BLaER1 (cell line): ENCODE data around the gene RPS26.

Experiments used
- H3K27ac ChIP-seq: shearing (Covaris generic); formaldehyde crosslinking; 2 replicates; pipeline ENCODE4 v1.8.1; 2022
- H3K27me3 ChIP-seq: shearing (Covaris generic); formaldehyde crosslinking; 2 replicates; pipeline ENCODE4 v1.8.1; 2022
- H3K36me3 ChIP-seq: shearing (Covaris generic); formaldehyde crosslinking; 2 replicates; pipeline ENCODE4 v1.8.1; 2022
- H3K4me1 ChIP-seq: shearing (Covaris generic); formaldehyde crosslinking; 2 replicates; pipeline ENCODE4 v1.8.1; 2022
- H3K4me2 ChIP-seq: shearing (Covaris generic); formaldehyde crosslinking; 2 replicates; pipeline ENCODE4 v1.8.1; 2022
- H3K4me3 ChIP-seq: shearing (Covaris generic); formaldehyde crosslinking; 2 replicates; pipeline ENCODE4 v1.8.1; 2022
- H3K9ac ChIP-seq: shearing (Covaris generic); formaldehyde crosslinking; 2 replicates; pipeline ENCODE4 v1.8.1; 2022
- H3K9me3 ChIP-seq: shearing (Covaris generic); formaldehyde crosslinking; 2 replicates; pipeline ENCODE4 v1.8.1; 2022
- H4K20me1 ChIP-seq: shearing (Covaris generic); formaldehyde crosslinking; 2 replicates; pipeline ENCODE4 v1.8.1; 2022
- Cebpa-rat ChIP-seq: shearing (Covaris generic); IDR thresholded peaks from 2 replicates; pipeline ENCODE4 v1.8.1; 2022

RPS26 gene

DNA sequence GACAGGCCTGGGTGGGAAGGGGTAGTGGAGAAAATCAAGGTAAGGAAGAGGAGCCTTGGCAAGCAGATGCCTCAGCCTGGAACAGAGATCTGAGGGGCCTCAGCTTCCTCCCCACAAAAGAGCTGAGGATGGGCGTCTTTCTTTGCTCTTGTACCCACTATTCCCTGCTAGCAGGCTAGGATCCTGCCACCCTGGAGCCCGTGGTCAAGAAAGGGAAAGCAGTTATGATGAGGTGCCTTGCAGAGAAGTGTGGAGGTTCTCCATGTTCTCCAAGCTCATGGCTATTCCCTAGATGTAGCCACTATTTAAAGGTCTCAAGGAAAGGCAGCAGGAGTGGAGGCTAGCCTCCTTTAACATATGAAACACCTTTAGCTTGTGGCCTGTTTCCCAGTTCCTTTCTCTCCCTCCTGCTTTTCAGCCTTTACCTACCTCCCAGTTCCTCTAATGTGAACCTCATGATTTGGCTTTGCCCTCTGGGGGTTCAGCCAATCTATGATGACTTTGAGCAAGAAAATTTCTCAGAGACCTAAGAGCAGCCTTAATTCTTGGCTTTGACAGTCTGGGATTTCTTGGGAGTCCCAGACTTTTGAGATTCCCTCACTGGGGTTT, 19.7 kb upstream of the RPS26 start:
- Histone ChIP-seq H3K4me3 (peak overlapping the region; percentile 69), H3K27ac (peak overlapping the region; percentile 81), H3K9me3 (no peaks in the 10 kb centered on the region), H3K36me3 (peaks cover 26% of the 10 kb centered on the region), H3K4me2 (peak overlapping the region; percentile 90), H3K27me3 (no peaks in the 10 kb centered on the region), H3K4me1 (peaks cover 40% of the 10 kb centered on the region), H4K20me1 (no peaks in the 10 kb centered on the region), H3K9ac (peak overlapping the region; percentile 81)
- TF ChIP-seq Cebpa-rat: no peak

DNA sequence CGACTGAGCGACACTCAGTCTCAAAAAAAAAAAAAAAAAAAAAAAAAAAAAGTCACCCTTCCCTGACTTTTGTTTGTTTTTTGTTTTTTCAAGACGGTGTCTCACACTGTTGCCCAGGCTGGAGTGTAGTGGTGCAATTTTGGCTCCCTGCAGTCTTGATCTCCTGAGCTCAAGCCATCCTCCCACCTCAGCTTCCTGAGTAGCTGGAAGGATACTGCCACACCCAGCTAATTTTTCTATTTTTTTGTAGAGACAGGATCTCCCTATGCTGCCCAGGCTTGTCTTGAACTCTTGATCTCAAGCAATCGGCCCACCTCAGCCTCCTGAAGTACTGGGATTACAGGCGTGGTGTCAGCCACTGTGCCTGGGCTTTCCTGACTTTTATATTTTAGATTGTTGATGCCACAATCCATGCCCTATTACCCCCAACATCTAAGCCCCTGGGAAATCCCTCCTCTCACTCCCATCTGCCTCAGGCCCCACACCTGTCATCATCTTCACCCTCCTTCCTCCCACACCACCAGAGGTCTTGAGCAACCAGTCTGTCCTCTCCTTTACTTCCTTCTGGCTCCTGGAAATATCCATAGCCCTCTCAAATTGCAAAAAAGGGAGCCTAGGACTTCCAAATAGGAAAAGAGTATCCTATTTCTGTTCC, 13.1 kb upstream of the RPS26 start:
- Histone ChIP-seq H3K9me3 (no peaks in the 10 kb centered on the region), H3K27me3 (no peaks in the 10 kb centered on the region), H4K20me1 (no peaks in the 10 kb centered on the region), H3K9ac (0 out of 2 replicates have a peak overlapping the region, but pooled peaks have one; percentile 3), H3K4me1 (peaks cover 8% of the 10 kb centered on the region), H3K4me2 (no peak overlapping the region), H3K4me3 (no peak overlapping the region), H3K36me3 (peaks cover 78% of the 10 kb centered on the region), H3K27ac (no peak overlapping the region)
- no peak for TF ChIP-seq Cebpa-rat

DNA sequence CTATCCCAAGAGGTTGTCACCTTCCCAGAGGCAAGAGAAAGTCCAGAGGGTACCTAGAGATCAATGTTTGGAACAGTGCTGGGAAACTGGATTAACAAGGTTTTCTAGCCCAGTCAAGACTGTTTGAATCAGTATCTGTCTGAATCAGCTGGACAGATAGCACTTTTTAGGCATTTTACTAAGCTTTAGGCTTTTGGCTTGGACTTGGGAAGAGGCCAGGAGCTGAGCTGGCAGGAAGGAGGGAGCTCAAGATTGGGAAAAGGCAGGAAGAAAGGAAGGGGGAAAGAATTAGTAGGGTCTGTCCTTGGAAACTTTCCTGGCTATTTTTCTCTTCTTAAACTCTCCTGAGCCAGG, 12.6 kb upstream of the RPS26 start:
- no peak overlapping the region for H3K4me3 ChIP-seq
- H3K4me2 ChIP-seq: no peak overlapping the region
- peaks cover 7% of the 10 kb centered on the region; the same call in 1 of the 2 replicates for H3K4me1 ChIP-seq
- H3K27ac ChIP-seq: no peak overlapping the region
- H3K9me3 ChIP-seq: no peaks in the 10 kb centered on the region
- H3K9ac ChIP-seq: 0 out of 2 replicates have a peak overlapping the region, but pooled peaks have one; percentile 3
- no peaks in the 10 kb centered on the region for H4K20me1 ChIP-seq
- peaks cover 83% of the 10 kb centered on the region for H3K36me3 ChIP-seq
- H3K27me3 ChIP-seq: no peaks in the 10 kb centered on the region
- no peak for TF ChIP-seq Cebpa-rat

DNA sequence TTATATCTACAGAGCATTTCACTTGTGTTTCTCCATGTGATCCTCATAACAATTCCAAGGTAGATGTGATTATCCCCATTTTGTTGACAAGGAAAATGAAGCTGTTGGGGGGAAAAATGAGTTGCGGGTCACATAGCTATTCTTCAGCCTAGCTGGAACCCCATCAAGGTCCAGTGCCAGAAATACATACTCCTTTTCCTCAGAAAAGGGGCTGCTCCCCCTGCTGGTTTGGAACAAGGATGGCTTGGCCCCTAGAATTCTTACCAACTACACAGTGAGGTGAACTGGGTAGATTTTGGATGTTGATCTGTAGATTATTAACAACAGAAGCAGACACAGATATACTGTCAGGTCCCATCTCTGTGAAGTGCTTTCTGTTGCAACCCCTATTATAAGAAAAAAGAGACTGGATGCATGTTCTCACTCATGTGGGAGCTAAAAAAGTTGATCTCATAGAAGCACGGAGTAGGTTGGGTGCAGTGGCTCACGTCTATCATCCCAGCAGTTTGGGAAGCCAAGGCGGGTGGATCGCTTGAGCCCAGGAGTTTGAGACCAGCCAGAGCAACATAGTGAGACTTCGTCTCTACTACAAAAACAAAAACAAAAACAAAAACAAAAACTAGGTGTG, 11.9 kb upstream of the RPS26 start:
- H3K4me3 ChIP-seq: no peak overlapping the region
- no peaks in the 10 kb centered on the region for H3K9me3 ChIP-seq
- peaks cover 85% of the 10 kb centered on the region for H3K36me3 ChIP-seq
- H3K9ac ChIP-seq: no peak overlapping the region
- H3K27ac ChIP-seq: no peak overlapping the region
- no peak for TF ChIP-seq Cebpa-rat
- H3K27me3 ChIP-seq: no peaks in the 10 kb centered on the region
- no peak overlapping the region for H3K4me2 ChIP-seq
- H4K20me1 ChIP-seq: no peaks in the 10 kb centered on the region
- H3K4me1 ChIP-seq: peaks cover 1% of the 10 kb centered on the region; the same call in 1 of the 2 replicates

DNA sequence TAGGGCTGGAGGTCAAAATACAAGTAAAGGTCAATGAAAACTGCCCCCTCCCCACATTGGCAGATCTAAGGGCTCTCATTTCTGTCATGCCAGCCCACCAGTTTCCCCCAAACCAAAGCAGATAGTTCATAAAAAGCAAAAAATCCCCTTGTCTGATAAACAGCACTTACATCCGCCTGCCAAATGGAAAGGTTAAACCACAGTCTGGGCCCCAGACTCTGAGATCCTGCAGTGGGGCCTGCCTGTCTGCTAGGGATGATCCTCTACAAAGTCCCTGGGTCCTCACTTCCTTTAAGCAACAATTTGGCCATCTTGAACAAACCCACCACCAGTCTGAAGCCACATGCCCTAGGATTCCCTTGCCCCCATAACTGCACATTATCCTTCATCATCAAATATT, 9.7 kb upstream of the RPS26 start:
- no peak for TF ChIP-seq Cebpa-rat
- Histone ChIP-seq H3K9me3 (no peaks in the 10 kb centered on the region), H3K4me2 (no peak overlapping the region), H3K4me3 (no peak overlapping the region), H3K4me1 (no peaks in the 10 kb centered on the region), H3K27ac (no peak overlapping the region), H3K9ac (no peak overlapping the region), H3K36me3 (peaks cover 85% of the 10 kb centered on the region), H3K27me3 (no peaks in the 10 kb centered on the region), H4K20me1 (no peaks in the 10 kb centered on the region)

DNA sequence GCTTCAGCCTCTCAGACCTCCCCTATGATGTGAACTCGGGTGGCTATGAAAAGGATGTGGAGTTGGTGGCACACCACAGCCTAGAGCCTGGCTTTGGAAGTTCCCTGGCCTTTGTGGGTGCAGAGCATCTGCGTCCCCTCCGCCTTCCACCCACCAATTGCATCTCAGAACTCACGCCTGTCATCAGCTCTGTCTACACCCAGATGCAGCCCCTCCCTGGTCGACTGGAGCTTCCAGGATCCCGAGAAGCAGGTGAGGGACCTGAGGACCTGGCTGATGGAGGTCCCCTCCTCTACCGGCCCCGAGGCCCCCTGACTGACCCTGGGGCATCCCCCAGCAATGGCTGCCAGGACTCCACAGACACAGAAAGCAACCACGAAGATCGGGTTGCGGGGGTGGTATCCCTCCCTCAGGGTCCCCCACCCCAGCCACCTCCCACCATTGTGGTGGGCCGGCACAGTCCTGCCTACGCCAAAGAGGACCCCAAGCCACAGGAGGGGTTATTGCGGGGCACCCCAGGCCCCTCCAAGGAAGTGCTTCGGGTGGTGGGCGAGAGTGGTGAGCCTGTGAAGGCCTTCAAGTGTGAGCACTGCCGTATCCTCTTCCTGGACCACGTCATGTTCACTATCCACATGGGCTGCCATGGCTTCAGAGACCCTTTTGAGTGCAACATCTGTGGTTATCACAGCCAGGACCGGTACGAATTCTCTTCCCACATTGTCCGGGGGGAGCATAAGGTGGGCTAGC, 7.0 kb upstream of the RPS26 start:
- Histone ChIP-seq H3K9me3 (no peaks in the 10 kb centered on the region), H3K9ac (no peak overlapping the region), H3K27ac (no peak overlapping the region), H4K20me1 (no peaks in the 10 kb centered on the region), H3K4me2 (no peak overlapping the region), H3K36me3 (peaks cover 74% of the 10 kb centered on the region), H3K4me1 (no peaks in the 10 kb centered on the region), H3K27me3 (no peaks in the 10 kb centered on the region), H3K4me3 (no peak overlapping the region)
- TF ChIP-seq Cebpa-rat: no peak

DNA sequence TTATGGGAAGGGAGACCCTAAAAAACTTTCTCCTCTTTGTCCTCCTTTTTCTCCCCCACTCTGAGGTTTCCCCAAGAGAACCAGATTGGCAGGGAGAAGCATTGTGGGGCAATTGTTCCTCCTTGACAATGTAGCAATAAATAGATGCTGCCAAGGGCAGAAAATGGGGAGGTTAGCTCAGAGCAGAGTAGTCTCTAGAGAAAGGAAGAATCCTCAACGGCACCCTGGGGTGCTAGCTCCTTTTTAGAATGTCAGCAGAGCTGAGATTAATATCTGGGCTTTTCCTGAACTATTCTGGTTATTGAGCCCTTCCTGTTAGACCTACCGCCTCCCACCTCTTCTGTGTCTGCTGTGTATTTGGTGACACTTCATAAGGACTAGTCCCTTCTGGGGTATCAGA, 4.6 kb upstream of the RPS26 start:
- H3K9ac ChIP-seq: 0 out of 2 replicates have a peak overlapping the region, but pooled peaks have one; percentile 15
- no peaks in the 10 kb centered on the region for H3K27me3 ChIP-seq
- H3K9me3 ChIP-seq: no peaks in the 10 kb centered on the region
- TF ChIP-seq Cebpa-rat: no peak
- peaks cover 59% of the 10 kb centered on the region for H3K36me3 ChIP-seq
- peaks cover 10% of the 10 kb centered on the region for H3K4me1 ChIP-seq
- H3K27ac ChIP-seq: no peak overlapping the region
- H3K4me3 ChIP-seq: no peak overlapping the region
- peaks cover under 1% of the 10 kb centered on the region; the same call in 1 of the 2 replicates for H4K20me1 ChIP-seq
- H3K4me2 ChIP-seq: no peak overlapping the region

DNA sequence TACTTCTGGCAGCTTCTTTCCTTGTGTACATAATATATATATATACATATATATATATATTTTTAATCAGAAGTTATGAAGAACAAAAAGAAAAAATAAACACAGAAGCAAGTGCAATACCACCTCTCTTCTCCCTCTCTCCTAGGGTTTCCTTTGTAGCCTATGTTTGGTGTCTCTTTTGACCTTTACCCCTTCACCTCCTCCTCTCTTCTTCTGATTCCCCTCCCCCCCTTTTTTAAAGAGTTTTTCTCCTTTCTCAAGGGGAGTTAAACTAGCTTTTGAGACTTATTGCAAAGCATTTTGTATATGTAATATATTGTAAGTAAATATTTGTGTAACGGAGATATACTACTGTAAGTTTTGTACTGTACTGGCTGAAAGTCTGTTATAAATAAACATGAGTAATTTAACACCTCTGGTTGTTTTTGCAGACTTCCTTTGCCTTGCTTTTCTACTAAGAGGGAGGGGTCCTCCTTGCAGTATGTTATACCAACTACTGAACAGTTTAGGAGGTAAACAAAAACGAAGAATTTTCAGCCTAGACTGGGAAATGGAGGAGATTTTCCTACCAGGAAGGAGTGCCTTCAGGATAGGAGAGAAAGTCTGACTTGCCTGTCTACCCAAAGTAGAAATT, 3.6 kb upstream of the RPS26 start:
- no peak for TF ChIP-seq Cebpa-rat

DNA sequence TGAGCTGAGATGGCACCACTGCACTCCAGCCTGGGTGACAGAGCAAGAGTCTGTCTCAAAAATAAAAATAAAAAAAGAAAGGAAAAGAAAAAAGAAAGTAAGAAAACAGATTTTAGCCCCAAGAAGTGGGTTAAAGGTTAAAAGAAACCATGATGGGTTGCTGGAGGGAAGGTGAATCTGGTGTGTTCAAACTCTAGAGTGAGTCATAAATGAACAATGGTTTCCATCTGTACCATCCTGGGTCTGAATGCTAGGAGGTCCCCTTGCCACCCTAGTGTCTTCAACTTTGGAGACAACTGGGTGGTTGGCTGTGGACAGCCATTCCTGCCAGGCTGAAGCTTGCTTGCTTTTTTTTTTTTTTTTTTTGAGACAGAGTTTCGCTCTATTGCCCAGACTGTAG, 1.6 kb upstream of the RPS26 start:
- Histone ChIP-seq H3K4me1 (peaks cover 22% of the 10 kb centered on the region), H3K27ac (no peak overlapping the region), H4K20me1 (peaks cover 31% of the 10 kb centered on the region), H3K4me3 (no peak overlapping the region), H3K36me3 (peaks cover 56% of the 10 kb centered on the region), H3K27me3 (no peaks in the 10 kb centered on the region), H3K9ac (no peak overlapping the region), H3K9me3 (no peaks in the 10 kb centered on the region), H3K4me2 (no peak overlapping the region)
- no peak for TF ChIP-seq Cebpa-rat

More for the DNA sequence above, 3.6 kb upstream of the RPS26 start:
- Histone ChIP-seq H3K9me3 (no peaks in the 10 kb centered on the region), H4K20me1 (peaks cover 11% of the 10 kb centered on the region), H3K4me1 (peaks cover 14% of the 10 kb centered on the region), H3K27me3 (no peaks in the 10 kb centered on the region), H3K4me2 (no peak overlapping the region), H3K9ac (no peak overlapping the region), H3K4me3 (no peak overlapping the region), H3K27ac (no peak overlapping the region), H3K36me3 (peaks cover 56% of the 10 kb centered on the region)
